GM23248 (cell line): Measurements from ENCODE around the gene LCN9.

Experiments
- EZH2 ChIP-seq: fragments of 200-600 bp; sonication (generic); IDR thresholded peaks from 2 replicates; pipeline ENCODE4 v1.6.1; 2018; ENCODE audit warnings: antibody characterized with exemption, mild to moderate bottlenecking; ENCODE audit not compliant: insufficient read depth, poor library complexity, severe bottlenecking
- EZH2phosphoT487 ChIP-seq: fragments of 200-600 bp; sonication (generic); IDR thresholded peaks from 2 replicates; pipeline ENCODE4 v1.6.1; 2018; ENCODE audit warnings: antibody characterized with exemption, moderate library complexity, mild to moderate bottlenecking, low read depth; ENCODE audit not compliant: insufficient read depth

DNA sequence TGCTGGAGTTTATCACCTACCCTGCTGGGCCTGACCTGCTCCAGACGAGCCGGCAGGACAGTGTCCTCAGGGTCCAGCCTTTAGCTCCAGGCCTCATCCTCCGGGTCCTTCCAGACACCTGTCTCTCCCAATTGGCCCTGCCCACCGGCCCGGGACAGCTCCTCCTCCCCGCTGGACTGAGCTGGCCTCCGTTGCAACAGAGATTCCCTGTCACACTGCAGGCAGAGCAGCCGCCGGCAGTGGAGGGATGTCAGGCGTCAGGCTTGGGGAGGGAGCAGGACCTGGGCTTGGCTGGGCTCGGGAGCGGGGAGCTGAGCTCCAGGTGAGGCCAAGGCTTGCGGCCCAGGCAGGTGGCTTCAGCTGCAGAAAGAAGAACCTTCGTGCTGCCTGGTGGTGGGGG lies 40.6 kb downstream of the LCN9 start:
- TF ChIP-seq EZH2: no peak
- no peak for TF ChIP-seq EZH2phosphoT487
